Left renal cortex interstitium (tissue), 4 donors: ENCODE results near the gene WNT3A. TPM values are rescaled to one million over a fixed set of nuclear protein-coding genes. Genes with fewer than 3 reads are reported as not detected.

ENCODE experiments used
- DNase-seq, 4 donors: peaks; one replicate each; pipeline ENCODE4 v3.0.0-alpha.2; 2013; ENCODE audit warnings: low read depth in 4 of 4, low spot score in 2 of 4, missing footprints in 1 of 4
- polyA plus RNA-seq, 4 donors: library from polyadenylated mRNA; unstranded; fragments of 120-200 nt; gene quantifications; one replicate each; pipeline ENCODE4 v1.2.1, GENCODE V29; 2013; ENCODE audit not compliant: insufficient read length in 4 of 4

Gene WNT3A
- polyA plus RNA-seq, 4 donors, result 0.12 to 0.36 (median 0.22) TPM

DNA sequence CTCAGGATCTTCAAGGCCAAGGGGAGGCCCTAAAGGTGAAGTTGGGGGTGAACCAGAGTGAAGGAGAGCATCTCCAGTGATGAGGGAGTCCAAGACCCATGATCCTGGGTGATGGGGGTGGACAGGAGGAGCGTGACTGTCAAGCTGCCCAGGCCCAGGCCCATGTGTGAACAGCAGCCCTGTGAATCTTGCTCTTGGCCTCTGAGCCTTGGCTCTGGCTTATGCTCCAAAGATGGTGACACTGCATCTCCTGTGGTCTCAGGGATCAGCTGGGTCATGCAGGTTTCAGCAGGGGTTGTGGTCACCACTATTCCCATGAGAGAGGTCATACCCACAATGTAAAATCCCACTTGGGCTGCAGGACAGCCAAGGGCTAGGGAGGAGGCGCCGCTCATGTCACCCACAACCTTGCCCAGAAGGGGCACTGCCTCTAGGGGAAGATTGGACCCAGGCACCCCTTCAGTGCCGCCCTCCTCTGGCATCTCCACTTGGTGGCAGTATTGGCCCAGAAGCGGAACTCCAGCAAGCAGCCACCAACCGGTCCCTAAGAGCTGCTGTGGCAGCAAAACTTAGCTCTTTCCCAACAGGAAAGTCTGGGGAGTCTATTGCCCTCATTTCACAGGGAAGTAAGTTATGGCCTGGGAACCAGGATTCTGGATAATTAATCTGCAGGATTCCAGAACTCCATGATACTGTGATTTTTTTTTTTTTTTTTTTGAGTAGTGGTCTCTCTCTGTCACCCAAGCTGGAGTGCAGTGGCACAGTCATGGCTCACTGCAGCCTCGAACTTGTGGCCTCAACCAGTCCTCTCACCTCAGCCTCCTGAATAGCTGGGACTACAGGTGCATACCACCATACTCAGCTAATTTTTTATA is 7.5 kb upstream of the WNT3A start:
- DNase-seq, result peak in 1 of 4 donors; percentile 57

- no peak for DNase-seq
These were observed 6.4 kb upstream of the WNT3A start for GRCh38 chr1:228000416-228000815.

DNA sequence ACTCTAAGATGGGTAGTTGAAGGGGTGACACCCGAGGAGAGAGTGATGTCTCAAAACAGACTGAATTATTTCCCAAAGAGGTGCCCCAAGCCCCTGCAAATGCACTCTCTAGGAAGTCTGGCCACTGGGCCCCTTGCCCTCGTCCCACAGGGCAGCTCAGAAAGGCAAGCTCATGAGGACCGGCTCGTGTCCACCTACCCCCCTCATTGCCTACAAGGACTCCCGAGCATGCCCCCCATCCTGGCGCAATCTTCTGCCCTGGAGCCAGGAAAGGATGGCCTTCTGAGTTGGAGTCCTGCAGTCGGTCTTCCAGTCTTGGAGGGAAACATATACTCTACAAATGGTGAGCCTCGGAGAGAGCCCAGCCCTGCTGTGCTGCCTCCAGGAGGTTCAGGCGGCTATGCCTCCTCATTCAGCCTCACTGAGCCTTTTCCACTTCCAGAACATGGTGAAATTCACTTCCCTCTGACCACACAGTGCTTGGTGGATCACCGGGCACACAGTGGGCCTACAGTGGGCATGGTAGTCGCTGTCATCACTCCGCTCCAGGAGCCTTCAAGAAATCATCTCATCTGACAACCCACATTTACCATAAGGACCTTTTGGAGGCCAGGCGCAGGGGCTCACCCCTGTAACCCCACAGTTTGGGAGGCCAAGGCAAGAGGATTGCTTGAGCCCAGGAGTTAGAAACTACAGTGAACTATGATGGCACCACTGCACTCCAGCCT is 5.8 kb upstream of the WNT3A start:
- DNase-seq, result no peak

GRCh38 chr1:228001738-228002535 is 4.9 kb upstream of the WNT3A start:
- no peak for DNase-seq

GRCh38 chr1:228002792-228003191 is 4.0 kb upstream of the WNT3A start:
- no peak for DNase-seq

DNA sequence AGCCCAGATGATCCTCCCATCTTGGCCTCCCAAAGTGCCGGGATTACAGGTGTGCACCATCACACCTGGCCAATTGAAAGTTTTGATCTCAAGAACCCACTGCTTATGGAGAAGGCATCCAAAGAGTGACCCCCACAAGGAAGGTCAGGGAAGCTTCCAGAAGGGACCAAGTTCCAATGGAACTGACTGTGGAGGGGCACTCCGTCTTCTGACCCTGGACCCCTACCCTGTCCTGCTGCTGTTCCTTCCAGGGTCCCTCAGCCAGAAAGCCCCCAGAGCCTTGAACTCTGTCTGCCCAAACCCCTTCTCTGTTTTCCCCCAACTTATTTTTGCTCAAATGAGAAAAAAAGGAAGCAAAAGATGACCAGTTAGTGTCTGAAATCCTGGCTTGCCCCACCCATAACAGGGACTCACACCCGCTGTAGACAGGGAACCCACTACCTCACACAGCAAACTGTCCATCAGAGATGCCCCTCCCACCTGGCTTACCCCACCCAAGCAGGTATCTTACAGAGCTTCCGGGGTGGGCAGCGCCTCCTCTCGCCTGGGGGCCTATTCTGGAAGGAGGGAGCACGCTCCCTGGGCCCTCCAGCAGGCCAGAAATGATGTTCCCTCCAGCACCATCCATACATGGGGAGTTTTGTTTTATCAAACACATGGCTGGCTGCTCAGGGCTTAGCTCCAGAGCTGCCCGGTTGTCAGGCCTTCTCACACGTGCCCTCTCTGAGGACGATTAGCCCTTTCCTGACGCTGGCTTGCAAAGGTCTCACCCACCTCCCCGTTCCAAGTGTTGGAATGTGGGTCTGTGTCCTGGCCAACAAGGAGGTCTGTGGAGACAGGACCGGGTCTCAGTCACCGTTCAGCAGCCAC is 3.1 kb upstream of the WNT3A start:
- DNase-seq, result no peak

DNA sequence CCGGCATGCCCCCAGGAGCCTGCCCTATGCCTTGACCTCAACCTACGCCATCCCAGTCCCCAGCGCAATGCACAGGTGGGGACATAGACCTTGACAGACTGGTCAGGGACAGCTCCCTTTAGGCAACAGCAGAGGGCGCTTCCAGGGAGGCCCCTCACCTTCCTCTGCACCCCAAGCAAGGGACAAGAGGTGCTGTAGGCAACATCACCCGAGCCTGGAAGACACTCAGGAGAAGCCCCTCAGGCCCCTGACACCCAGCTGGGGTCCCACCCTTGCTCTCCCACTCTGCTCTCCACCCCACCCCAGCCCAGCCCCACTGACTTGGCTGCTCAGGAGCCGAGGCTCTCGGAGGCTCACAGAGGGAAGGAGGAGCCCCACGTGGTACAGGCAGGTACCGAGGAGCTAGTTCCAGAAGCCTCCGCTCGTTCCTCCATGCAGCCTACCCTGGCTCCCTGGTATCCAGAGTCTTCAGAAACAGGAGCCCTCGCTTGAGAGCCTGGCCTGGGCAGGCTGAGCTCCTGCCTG is 2.4 kb upstream of the WNT3A start:
- no peak for DNase-seq

DNA sequence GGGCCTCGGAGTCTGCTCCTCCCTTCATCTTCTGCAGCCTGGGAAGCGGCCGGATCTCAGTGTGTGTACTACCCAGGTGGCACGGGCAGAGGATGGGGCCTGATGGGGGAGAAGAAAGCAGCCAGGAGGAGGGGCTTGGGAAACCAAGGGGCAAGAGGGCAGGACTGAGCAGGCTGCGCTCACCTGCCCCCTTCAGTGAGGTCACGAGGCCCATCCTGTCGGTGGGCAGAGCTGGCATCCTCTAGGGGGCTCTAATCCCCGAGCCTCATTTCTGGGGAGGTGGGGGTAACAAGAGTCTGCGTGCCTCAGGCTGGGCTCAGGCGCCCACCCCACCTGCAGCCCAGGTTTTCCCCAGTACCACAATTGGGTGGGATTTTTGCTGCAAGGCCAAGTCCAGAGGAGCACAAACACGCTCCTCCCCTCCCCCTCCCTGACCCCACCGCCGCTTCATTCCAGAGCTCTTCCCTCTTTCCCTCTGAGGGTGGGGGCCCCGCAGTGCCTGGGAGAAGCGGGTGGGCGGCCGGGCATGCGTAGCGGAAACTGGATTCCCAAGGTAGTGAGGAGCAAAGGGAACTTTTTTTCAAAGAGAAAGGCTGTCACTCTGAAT is 1.8 kb upstream of the WNT3A start:
- no peak for DNase-seq

DNA sequence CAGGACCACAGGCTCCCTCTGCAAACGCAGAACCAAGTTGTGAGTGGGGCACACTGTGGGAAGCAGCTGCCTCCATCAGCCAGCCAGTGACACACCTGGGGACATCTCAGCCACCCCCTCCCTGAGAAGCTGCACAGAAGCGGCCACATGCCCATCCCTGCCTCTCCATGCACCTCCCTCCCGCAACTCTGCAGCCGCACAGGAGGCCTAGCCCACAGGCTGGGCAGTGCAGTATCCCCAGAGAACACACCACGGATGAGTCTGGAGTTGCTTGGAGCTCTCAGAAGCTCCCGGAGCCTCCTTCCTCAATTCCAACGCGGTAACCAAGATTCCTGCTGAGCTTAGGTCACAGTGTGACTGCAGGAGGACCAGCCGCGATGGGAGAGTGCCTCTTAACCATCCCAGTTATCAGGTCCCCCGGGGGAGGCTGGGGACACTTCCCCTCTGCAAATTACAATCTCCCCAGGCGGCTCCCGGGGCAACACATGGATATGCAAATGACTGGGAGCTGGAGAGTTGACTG is 1.2 kb upstream of the WNT3A start:
- DNase-seq, result no peak

DNA sequence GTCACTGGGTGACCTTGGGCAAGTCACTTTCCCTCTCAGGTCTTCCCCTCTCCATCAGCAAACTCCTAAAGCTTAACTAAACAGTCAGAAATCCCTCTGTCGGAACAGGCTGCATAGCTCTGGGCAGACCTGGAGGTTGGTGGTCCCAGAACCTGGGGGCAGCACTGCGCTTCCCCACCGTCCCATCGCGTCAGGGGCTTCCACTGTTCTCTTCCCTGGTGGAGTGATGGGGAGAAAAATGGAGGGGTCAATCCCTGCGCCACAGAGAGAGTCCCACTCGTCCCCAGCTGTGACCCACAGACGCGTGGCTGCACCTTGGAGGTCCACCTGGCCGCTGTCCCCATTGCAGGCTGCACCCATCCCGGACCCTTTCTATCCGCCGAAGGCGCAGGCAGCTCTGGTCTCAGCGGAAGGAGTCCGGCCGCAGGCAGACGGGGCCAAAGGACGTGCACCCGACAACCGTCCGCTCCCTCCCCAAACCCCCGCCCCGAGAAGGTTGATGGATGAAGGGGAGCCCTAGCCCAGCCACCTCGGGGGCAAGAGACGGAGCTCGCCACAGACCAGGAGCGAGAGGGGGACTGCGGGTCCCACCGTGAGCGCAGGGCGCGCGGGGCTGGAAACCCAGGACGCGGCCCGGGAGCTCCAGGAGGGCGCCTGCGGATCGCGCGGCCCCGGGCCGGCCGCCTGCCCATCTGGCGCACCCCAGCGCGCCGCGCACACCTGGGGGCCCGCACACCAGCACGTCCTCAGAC is 588 bp upstream of the WNT3A start:
- no peak for DNase-seq

GRCh38 chr1:228007049-228007800 is 427 bp downstream of the WNT3A start:
- no peak for DNase-seq

DNA sequence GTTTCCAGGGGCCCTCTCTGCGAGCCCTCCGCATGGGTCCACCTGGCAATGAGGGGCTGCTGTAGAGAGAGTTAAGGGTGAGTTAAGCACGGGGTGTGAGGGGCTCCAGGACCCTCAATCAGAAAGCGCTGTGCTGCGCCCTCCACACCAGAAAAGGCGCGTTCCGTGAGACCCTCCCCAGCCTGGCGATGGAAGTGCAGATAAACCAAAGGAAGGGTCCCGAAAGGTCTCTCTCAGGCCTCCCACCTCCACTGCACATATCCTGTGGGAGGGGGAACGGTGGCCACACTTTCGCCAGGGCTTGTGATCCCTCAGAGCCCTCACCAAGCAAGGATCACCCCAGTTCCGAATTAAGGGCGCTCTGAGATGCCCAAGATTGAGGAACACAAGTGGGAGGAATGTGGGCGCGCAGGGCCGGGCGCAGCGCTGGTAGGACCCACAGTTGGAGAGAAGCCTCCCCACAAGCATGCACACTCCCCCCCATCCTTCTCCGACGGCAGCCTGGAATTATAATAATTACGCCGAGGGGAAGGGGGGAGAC is 1.1 kb downstream of the WNT3A start:
- no peak for DNase-seq

DNA sequence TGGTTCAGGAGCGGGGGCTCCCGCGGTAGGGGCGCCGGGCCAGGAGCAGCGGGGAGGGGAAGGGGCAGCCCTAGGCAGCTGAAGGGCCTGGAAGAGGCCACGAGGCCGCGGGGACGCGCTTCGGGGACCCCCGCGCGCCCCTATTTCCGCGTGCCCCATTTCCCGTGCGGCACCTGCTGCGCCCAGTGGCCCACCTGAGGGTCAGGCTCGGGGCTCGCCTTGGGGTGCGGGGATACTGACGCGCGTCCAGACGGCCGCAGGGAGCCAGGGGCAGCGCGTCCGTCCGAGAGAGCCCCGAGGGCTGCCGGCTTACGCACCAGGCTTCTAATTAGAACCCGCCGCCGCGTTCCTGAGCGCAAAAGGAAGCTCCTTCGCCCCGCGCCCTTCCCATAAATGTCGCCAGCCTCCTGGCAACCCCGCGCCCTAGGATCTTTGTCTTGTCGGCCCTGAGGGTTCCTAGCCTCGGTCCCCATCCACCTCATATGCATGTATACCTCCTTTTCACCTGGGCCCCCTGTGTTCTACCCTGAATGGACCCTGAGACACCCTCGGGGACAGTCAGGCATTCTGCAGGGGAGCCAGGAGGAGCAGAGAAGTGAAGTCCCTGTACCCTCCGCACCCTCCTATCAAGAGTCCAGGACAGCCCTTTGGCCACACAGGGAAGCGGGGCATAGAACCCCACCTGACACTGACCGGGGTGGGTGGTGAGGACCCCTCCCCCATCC is 1.8 kb downstream of the WNT3A start:
- no peak for DNase-seq

DNA sequence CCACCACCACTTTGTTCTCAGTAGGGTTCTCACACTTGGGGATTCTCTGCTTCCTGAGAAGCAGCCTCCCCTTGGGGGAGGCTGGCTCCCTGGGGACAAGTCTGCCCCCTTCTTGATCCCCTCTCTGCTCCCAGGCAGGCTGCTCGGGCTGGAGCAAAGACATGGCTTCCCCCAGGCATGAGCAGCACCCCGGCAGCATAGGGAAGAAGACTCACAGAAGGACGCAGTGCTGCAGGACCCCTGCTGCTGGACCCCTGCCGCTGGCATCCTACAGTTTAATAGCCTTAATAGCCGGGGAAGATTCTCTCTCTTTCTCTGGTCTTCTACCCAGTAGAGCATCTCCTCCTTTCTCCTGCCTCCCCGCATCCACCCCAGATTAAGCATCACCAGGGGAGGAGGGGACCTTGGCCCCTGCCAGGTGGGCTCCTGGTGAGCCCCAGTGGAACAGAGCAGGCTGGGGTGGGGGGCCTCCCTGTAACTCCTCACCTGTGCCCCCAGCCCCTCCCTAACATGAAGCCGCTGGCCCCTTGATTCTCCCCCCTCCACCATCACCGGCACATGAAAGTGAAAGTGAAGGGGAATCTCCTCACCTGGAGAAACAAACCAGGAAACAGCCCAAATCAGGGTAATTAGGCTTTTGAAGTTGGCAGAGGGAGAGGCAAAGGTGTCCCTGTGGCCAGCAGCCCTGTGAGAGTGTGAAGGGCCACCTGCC is 2.5 kb downstream of the WNT3A start:
- DNase-seq, result no peak

- DNase-seq, result no peak
These were observed 3.3 kb downstream of the WNT3A start for GRCh38 chr1:228009828-228010775.
